ENCODE results near the gene RNF10.

DNA sequence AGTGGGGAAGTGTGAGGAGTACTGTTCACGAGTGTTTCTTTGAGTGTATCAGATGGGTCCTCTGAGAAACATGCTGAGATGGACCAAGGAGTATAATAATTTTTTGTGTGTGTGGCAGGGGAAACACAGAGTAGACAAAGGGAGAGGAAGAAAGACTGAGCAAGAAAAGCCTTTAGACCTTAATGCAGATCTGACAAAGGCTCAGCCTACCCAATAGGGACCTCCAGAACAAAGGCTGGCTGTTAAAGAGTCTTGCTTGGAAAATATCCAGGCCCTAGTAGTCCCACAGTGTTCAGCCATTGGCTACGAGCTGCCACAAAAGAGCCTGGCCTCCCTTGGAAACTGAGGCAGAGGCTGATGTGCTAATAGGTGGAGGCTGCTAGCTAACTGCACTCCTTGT is 18.7 kb upstream of the RNF10 start:
- TF ChIP-seq GATA2 (IDR thresholded peaks at IDR 0.05; ENCODE audit: low read depth, low read length) (no peak), GATA3 (IDR thresholded peaks at IDR 0.05; ENCODE audit: low read depth, low read length) (no peak)
